Large intestine (tissue), 3 donors: ENCODE results near the gene KLK1. TPM values are rescaled to one million over a fixed set of nuclear protein-coding genes. Genes with fewer than 3 reads are reported as not detected.

Experiments used
- DNase-seq, 2 donors: peaks; one replicate each; pipeline versions ENCODE4 v3.0.0 to v3.0.0-alpha.2; 2013
- H3K27ac ChIP-seq: one replicate; pipeline ENCODE4 v1.5.1; 2013; ENCODE audit warnings: low read length
- H3K27me3 ChIP-seq: 2 replicates; pipeline ENCODE4 v1.6.1; 2013; ENCODE audit warnings: low read length; ENCODE audit not compliant: control insufficient read depth, insufficient read depth
- H3K36me3 ChIP-seq: 2 replicates; pipeline ENCODE4 v1.6.1; 2013; ENCODE audit warnings: low read length; ENCODE audit not compliant: control insufficient read depth, insufficient read depth
- H3K4me1 ChIP-seq: one replicate; pipeline ENCODE4 v1.6.1; 2013; ENCODE audit warnings: low read length; ENCODE audit not compliant: control insufficient read depth, insufficient read depth
- H3K4me3 ChIP-seq: one replicate; pipeline ENCODE4 v1.5.1; 2013; ENCODE audit warnings: low read length
- H3K9me3 ChIP-seq: one replicate; pipeline ENCODE4 v1.6.1; 2013; ENCODE audit warnings: mild to moderate bottlenecking, low read depth, low read length, moderate library complexity; ENCODE audit not compliant: control insufficient read depth
- WGBS: methylation state at CpG from one replicate; pipeline ENCODE4 v1.1.5; 2013; ENCODE audit warnings: low lambda C conversion rate; ENCODE audit not compliant: insufficient coverage; 5-methylcytosine and 5-hydroxymethylcytosine counted together
- polyA plus RNA-seq: library from polyadenylated mRNA; unstranded; fragments of 120-200 nt; gene quantifications from one replicate; pipeline ENCODE4 v1.2.1, GENCODE V29; 2013

Gene KLK1
- polyA plus RNA-seq, 1 donor: 23.1 TPM

GRCh38 chr19:50829801-50830200 is 6.2 kb upstream of the KLK1 start:
- Histone ChIP-seq H3K27me3 (peaks cover 2% of the 10 kb centered on the region), H3K27ac (no peak overlapping the region), H3K9me3 (peaks cover 5% of the 10 kb centered on the region), H3K36me3 (no peaks in the 10 kb centered on the region), H3K4me1 (no peaks in the 10 kb centered on the region), H3K4me3 (no peak overlapping the region)
- WGBS: 60% methylated on average over 1 of the region's 5 CpGs
- no peak for DNase-seq

- Histone ChIP-seq H3K36me3 (no peaks in the 10 kb centered on the region), H3K4me1 (peaks cover 13% of the 10 kb centered on the region), H3K27ac (no peak overlapping the region), H3K9me3 (peaks cover 5% of the 10 kb centered on the region), H3K4me3 (no peak overlapping the region), H3K27me3 (peaks cover 2% of the 10 kb centered on the region)
- no CpG with 5 or more reads among the region's 14 CpGs for WGBS
- DNase-seq: no peak
Measured at GRCh38 chr19:50827476-50827875, 3.9 kb upstream of the KLK1 start.

GRCh38 chr19:50826492-50827240 is 3.1 kb upstream of the KLK1 start:
- Histone ChIP-seq H3K9me3 (peaks cover 5% of the 10 kb centered on the region), H3K27ac (no peak overlapping the region), H3K36me3 (no peaks in the 10 kb centered on the region), H3K27me3 (peaks cover 5% of the 10 kb centered on the region), H3K4me1 (peaks cover 13% of the 10 kb centered on the region), H3K4me3 (no peak overlapping the region)
- no CpG with 5 or more reads among the region's 43 CpGs for WGBS
- DNase-seq: no peak

- Histone ChIP-seq H3K27ac (peak overlapping the region; percentile 3), H3K27me3 (peaks cover 29% of the 10 kb centered on the region), H3K4me1 (peaks cover 31% of the 10 kb centered on the region), H3K9me3 (peaks cover 9% of the 10 kb centered on the region), H3K36me3 (no peaks in the 10 kb centered on the region), H3K4me3 (no peak overlapping the region)
- no peak for DNase-seq
- WGBS: no CpG with 5 or more reads among the region's 7 CpGs
Measured at GRCh38 chr19:50822661-50823208, 852 bp downstream of the KLK1 start.

GRCh38 chr19:50821622-50822021 is 2.0 kb downstream of the KLK1 start:
- Histone ChIP-seq H3K27ac (no peak overlapping the region), H3K4me3 (no peak overlapping the region), H3K9me3 (peaks cover 5% of the 10 kb centered on the region), H3K27me3 (peaks cover 37% of the 10 kb centered on the region), H3K4me1 (peaks cover 31% of the 10 kb centered on the region), H3K36me3 (no peaks in the 10 kb centered on the region)
- DNase-seq: no peak
- WGBS: no CpG with 5 or more reads among the region's 8 CpGs

- Histone ChIP-seq H3K36me3 (no peaks in the 10 kb centered on the region), H3K4me3 (no peak overlapping the region), H3K27me3 (peaks cover 35% of the 10 kb centered on the region), H3K27ac (peak overlapping the region; percentile 31), H3K9me3 (peaks cover 5% of the 10 kb centered on the region), H3K4me1 (peaks cover 31% of the 10 kb centered on the region)
- no peak for DNase-seq
- WGBS: 43% methylated on average over 2 of the region's 4 CpGs
Measured at GRCh38 chr19:50821248-50821612, 2.4 kb downstream of the KLK1 start.

GRCh38 chr19:50820549-50821247 is 2.9 kb downstream of the KLK1 start:
- Histone ChIP-seq H3K4me1 (peaks cover 31% of the 10 kb centered on the region), H3K36me3 (no peaks in the 10 kb centered on the region), H3K27me3 (peaks cover 35% of the 10 kb centered on the region), H3K9me3 (peaks cover 5% of the 10 kb centered on the region), H3K27ac (peak overlapping the region; percentile 29), H3K4me3 (peak overlapping the region; percentile 10)
- DNase-seq: peak; percentile 62 to 82
- WGBS: 24% methylated on average over 4 of the region's 21 CpGs

GRCh38 chr19:50820086-50820485 is 3.5 kb downstream of the KLK1 start:
- DNase-seq: peak in 1 of 2 donors; percentile 51
- Histone ChIP-seq H3K27ac (peak overlapping the region; percentile 29), H3K27me3 (peaks cover 38% of the 10 kb centered on the region)

GRCh38 chr19:50819636-50820035 is 4.0 kb downstream of the KLK1 start:
- Histone ChIP-seq H3K36me3 (no peaks in the 10 kb centered on the region), H3K27ac (no peak overlapping the region), H3K27me3 (peaks cover 38% of the 10 kb centered on the region), H3K4me1 (peaks cover 31% of the 10 kb centered on the region), H3K4me3 (no peak overlapping the region), H3K9me3 (peaks cover 5% of the 10 kb centered on the region)
- no peak for DNase-seq
- WGBS: no CpG with 5 or more reads among the region's 8 CpGs

More at GRCh38 chr19:50820086-50820485, 3.5 kb downstream of the KLK1 start:
- Histone ChIP-seq H3K9me3 (peaks cover 5% of the 10 kb centered on the region), H3K4me3 (no peak overlapping the region), H3K36me3 (no peaks in the 10 kb centered on the region), H3K4me1 (peaks cover 31% of the 10 kb centered on the region)
- WGBS: 0% methylated on average over 4 of the region's 15 CpGs

- no CpG with 5 or more reads among the region's 12 CpGs for WGBS
- peak; percentile 35 to 65 for DNase-seq
- no peak overlapping the region for H3K4me3 ChIP-seq
- no peak overlapping the region for H3K27ac ChIP-seq
- peaks cover 5% of the 10 kb centered on the region for H3K9me3 ChIP-seq
- H3K4me1 ChIP-seq: peaks cover 30% of the 10 kb centered on the region
- H3K36me3 ChIP-seq: no peaks in the 10 kb centered on the region
- H3K27me3 ChIP-seq: peaks cover 38% of the 10 kb centered on the region
Measured at GRCh38 chr19:50818859-50819472, 4.6 kb downstream of the KLK1 start.
